ENCODE results near the gene PRPF31.

The PRPF31 gene

DNA sequence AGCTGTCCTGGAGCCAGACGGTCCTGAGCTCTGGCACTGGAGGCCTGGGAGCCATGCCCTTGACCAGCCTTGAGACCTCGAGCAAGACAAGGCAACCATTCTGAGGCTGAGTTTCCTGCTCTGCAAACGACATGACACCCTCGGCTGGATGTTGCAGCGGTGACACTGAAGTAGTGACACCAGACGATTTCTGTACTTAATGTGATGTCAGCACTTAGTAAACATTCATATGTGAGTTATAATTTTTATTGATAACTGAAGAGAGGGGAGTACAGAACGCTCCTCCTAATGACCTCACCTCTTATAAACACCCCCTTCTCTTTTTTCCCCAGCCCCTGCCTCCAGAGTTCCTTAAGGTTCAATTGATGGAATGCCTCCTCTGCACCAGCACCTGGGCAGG is 7.1 kb upstream of the PRPF31 start:
- DNase-seq (ENCODE audit: low read depth): no peak

DNA sequence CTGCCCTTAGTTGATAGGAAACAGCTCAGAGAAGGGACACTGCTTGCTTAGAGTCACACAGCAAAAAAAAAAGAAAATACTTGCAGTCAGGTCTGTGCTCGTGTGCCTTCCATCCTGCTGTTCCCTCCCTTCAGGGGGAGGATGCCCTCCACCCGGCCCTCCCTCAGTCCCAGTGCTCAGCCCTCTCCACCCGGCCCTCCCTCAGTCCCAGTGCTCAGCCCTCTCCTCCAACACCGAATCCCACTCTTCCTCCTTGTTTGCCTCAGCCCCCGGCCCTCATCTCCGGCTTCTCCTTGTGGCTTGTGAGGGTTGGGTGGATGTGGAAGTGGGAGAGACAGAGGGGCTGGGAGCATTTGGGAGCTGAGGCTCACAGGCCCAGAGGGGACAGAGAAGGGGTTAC is 5.9 kb upstream of the PRPF31 start:
- no peak for DNase-seq (ENCODE audit: low read depth)

DNA sequence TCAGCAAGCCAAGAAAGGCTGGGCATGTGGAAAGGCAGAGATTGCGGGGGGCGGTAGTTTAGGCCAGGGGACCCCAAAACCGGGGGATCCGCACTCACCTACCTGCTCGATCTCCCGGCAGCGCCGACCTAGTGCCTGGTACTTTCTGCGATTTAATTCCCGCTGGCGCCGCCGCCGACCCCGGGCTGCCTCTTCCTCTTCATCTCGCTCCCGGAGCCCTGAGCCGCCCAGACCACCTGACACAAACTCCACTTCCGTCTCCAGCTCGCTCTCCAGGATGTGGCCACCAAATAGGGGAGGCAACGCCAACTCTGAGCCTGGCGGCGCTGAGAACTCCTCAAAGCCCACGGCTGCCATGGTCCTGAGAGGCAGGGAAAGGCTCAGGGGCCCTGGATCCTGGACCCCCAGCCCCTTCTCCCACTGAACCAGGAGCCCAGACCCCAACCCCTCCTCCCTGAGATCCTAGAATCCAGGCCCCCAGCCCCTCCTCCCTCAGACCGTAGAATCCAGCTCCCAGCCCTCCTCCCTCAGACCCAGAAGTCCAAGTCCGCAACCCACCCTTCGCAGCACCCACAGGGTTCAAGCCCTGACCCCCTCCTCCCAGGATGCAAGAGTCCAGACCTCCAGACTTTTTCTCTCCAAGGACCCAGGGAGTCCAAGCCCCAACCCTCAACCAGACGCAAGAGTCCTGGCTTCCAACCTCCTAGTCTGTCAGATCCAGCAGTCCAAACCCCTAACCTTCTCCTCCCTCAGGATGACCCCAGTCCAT is 1.0 kb upstream of the PRPF31 start:
- DNase-seq (ENCODE audit: low read depth): no peak

DNA sequence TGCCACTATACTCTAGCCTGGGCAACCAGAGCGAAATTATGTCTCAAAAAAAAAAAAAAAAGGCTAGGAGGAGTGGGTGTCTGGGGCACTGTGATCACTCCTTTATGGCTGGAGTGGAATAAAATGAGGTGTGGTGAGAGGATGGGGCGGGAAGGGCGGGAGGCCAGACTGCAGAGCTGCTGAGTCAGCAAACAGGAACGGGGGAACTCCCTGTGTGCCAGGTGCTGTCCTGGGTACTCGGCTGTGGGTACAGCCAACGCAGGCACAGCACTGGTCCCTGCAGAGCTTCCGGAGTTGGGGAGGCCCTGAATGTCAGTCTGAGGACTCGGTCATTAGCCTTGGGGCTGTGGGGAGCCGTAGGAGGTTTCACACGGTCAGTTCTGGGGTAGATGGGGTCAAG is 5.7 kb downstream of the PRPF31 start:
- DNase-seq (ENCODE audit: low read depth): no peak

DNA sequence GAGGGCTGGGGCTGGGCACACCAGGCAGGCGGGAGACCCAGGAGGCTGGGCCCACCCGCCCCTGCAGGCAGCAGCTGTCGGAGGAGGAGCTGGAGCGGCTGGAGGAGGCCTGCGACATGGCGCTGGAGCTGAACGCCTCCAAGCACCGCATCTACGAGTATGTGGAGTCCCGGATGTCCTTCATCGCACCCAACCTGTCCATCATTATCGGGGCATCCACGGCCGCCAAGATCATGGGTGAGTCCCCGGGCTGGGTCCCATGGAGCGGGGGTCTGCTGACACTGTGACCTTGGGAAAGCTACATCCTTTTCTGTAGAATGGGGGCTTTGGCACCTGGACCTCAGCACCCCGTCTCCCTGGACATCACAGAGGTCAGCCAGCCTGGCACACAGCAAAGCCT is 8.1 kb downstream of the PRPF31 start:
- no peak for DNase-seq (ENCODE audit: low read depth)

DNA sequence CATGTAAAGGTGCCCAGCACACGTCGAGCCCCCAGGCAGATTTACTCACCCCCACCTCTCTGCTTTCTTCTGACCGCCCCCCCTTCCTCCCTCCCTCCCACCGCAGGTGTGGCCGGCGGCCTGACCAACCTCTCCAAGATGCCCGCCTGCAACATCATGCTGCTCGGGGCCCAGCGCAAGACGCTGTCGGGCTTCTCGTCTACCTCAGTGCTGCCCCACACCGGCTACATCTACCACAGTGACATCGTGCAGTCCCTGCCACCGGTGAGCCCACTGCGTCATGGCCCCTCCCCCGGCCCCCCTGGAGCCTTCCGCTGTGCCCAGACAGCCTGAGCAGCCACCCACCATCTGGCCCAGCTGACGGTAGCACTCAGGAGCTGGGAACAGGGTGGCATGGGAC is 8.8 kb downstream of the PRPF31 start:
- DNase-seq (ENCODE audit: low read depth): no peak

DNA sequence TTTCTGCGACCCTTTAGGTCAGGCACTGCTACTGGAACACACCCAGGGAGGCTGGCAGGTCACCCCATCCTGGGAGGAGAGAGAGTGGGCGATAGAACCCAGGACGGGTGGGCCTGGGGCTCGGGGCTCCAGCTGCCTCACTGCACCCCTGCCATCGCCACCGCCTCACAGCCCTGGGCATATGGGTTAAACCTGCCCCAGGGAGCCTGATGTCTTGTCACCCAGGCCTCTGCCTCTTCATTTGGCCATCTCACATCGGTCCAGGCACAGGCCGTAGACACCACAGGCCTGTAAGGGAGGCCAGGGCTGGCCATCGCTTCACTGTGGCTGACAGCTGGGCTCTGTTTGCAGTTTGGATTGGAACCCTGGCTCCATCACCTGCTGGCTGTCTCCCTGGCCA is 10.2 kb downstream of the PRPF31 start:
- no peak for DNase-seq (ENCODE audit: low read depth)

DNA sequence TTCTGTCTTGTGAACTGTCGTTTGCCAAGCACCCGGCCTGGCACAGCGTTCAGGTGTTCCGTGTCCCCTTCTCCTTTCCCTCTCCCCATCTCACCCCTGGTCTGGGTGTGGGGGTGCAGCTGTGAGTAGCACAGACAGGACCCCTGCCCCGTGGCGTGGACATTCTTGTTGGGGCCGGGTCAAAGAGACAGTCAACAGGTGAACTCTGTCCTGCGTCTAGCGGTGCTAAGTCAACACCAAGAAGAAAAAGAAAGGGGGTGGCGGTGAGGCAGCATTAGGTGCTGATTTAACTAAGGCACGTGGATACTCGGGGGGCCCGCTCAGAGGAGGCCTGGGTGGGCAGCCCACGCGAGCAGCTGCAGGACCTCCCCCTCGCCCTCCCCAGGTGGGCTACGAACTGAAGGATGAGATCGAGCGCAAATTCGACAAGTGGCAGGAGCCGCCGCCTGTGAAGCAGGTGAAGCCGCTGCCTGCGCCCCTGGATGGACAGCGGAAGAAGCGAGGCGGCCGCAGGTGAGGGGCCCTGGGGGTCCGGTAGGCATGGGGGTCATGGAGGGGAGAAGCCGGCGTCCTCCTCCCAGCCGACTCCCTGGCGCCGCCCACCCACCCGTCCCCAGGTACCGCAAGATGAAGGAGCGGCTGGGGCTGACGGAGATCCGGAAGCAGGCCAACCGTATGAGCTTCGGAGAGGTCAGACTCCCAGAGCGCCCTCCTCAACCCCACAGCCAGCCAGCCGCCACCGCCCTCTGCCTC is 12.3 kb downstream of the PRPF31 start:
- no peak for DNase-seq (ENCODE audit: low read depth)

DNA sequence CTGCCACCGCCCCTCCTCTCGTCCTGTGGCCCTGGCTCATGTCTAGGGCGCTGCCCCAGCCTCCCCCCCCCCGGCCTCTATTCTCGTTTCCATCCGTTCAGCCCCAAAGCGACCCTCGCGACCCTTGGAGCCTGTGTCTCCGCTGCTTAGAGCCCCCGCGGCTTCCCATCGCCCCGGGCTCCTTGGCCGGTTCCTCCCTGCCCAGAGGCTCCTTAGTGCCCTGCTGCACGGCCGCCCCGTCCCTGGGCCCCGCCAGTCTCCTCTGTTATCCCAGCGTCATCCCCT is 12.8 kb downstream of the PRPF31 start:
- DNase-seq (ENCODE audit: low read depth): no peak

DNA sequence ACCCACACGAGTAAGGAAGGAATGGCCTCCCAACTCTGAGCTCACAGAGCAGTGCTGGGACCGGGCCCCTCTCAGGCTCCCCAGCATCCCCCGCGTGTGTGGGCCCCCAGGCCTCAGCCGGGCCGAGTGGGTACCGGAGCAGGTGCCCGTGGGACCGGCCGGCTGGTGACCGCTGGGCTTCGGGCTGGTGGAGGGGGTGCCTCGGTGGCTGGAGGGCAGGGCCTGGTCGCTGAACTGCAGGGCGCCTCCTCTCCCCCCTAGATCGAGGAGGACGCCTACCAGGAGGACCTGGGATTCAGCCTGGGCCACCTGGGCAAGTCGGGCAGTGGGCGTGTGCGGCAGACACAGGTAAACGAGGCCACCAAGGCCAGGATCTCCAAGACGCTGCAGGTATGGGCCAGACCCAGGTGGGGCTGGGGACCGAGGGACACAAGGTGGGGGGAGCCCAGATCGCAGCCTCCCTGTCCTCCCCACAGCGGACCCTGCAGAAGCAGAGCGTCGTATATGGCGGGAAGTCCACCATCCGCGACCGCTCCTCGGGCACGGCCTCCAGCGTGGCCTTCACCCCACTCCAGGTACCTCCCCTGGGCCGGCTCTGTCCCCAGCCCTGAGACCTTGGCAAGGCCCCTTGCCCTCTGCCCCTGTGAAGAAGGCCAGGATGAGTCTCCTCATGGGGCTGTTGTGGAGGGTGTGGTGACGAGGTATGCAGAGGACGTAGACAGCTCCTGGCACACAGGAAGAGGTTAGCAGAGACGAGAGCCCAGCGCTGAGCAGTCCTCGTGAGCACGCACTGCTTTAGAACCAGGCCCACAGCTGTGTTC is 13.5 kb downstream of the PRPF31 start:
- no peak for DNase-seq (ENCODE audit: low read depth)

DNA sequence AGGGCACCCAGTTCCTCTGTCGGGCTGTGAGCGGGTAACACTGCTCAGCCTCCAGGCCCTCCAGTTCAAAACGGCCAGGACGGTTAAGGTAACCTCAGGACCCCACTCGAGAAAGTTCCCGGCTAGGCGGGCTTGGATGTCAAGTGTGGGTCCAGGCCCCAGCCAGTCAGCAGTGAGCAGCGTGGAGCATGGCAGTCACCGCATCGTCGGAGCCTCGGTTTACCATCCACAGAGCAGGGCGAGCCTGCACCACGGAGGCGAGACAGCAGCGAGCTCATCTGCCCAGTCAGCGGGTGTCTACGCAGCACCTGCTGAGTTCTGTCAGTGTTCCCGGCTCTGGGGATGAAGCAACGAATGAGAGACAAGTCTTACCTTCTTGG is 14.1 kb downstream of the PRPF31 start:
- DNase-seq (ENCODE audit: low read depth): no peak

DNA sequence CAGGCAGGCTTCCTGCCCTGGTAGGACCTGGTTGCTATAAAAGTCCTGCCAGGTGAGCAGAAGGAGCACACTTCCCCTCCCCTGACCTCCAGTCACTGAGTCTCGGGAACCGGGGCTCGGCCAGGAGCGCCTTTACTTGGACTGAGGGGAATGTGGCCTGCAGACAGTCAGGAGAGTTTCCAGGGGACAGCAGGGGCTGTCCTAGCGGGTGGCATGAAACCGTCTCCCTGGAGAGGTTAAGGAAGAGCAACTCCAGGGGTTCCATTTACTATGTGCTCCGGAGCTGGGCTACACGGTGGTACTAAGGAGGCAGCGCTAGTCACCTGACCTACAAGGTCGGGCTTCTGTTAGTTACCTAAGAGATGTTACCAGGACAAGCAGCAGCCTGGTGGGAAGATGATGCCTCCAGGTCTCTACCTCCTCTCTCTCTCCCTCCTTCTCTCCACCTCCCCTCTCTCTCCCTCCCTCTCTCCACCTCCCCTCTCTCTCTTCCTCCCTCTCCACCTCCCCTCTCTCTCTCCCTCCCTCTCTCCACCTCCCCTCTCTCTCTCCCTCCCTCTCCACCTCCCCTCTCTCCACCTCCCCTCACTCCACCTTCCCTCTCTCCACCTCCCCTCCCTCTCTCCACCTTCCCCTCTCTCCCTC is 17.9 kb downstream of the PRPF31 start:
- DNase-seq (ENCODE audit: low read depth): no peak

DNA sequence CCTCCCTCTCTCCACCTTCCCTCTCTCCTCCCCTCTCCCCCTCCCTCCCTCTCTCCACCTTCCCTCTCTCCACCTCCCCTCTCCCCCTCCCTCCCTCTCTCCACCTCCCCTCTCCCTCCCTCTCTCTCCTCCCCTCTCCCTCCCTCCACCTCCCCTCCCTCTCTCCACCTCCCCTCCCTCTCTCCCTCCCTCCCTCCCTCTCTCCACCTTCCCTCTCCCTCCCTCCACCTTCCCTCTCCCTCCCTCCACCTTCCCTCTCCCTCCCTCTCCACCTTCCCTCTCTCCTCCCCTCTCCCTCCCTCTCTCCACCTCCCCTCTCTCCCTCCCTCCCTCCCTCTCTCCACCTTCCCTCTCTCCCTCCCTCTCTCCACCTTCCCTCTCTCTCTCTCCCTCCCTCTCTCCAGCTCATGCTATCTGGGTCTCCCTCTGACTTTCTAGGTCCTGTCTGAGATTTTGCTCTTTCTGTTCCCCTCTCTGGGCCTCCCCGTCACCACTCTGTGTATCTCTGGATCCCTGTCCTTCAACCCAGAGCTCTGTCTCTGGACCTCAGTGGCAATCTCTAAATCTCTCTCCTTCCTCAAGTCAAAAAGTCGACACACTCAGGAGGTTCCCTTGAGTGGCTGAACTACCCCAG is 18.5 kb downstream of the PRPF31 start:
- DNase-seq (ENCODE audit: low read depth): no peak

DNA sequence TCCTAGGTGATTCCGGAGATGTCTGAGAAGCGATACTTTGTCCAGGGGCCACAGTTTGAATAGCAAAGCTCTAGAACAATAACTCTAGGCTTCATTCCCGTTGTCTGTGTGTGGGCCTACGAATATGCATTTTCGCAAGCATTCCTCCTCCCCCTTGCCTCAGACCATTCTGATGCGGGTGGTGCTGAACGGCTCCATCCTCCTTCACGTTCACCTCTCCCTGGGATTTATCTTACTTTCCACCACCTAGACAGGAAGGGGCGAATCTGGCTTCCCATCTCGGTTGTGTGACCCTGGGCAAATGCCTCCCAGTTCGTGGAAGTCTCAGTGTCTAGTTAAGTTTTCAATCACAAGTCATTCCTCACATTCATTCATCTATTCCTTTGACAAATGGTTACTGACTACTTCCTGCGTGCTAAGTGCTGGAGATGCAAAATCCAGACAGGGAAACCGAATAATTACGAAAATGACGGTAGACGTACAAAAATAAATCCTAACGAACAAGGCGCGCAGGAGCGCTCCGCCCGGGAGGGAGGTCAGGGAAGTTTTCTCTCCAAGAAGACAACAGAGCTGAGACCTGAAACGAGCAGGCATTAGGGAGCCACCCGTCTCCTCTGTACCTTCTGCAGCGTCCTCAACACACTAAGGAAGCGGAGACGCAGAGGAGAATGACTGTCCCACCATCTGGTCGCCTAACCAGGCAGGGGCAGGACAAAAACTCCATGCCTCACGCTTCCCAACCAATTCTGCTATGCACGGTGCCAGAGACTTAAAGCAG is 20.7 kb downstream of the PRPF31 start:
- DNase-seq (ENCODE audit: low read depth): no peak

DNA sequence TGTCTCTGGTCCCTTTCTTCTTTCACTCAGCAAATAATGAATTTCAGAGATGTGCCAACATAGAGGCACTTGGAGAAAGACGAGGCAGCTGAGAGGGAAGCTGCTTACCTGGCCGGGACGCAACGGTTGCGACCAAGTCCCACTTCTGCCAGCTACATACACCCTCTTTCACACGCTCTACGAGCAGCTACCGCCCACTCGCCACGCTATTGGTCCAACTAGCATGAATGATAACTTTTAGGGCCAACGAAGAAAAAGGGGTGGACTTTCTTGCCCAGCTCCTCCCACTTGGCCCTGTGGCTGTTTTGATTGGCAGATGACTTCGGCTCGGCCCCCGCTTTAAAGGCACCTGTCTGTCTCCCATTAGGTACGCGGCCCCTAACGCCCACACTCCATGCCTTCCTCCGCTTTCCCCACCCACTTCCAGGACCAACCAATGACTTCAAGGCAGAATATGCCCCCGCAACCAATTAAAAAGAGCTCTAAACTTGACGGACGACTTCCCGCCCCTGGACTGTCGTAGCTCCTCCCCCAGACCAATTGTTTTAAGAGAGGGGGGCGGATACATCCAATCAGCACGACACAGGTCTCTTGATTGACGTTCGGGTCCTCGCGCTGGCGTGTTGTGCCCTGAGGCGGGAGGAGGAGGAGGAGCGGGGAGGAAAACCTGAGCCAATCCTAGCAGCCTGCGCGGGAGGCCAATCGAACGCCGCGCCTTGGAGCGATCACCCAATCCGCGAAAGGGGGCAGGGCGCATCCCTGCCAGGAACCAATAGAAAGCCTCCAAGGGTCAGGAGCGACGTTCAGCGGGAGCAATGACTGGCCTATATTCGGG is 21.5 kb downstream of the PRPF31 start:
- DNase-seq (ENCODE audit: low read depth): peak; percentile 91

DNA sequence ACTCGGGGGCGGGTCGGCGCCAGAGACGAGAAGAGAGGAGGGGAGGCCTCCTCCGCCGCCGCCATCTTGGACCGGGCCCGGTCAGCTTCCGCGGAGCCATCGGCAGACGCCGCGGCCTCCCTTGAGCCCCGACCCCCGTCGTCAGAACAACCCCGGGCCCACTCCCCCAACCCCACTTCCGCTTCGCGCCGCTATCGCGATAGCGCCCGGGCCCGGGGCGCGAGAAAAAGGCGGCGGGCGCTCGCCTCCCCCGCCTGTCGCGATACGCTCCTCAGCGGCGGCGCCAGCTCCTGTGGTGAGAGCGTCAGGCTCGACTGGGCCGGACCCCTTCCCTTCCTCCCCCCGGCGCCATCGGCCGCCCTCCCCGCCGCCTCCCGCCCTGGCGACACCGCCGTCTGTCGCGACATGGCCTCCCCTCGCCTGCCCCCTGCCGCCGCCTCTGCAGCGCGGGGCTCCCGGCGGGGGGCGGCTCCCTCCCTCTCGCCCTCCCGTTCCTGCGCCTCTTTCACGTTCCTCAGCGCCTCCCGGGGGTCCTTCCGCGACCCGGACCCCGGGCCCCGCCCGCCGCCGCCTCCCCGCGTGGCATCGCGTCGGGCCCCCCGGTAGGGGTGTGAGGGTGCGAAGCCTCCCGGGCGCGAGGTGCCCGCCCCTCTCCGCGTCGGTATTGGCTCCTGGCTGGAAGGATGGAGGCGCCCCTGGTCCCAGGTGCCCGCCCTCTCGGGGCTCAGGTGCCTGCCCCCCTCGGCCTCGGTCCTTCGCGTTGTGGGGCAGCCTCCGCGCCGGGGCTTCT is 22.3 kb downstream of the PRPF31 start, which contains the start of gene CNOT3:
Gene CNOT3, plus strand, starts transcription at position 64 of the 790 bp plus-strand sequence. CDS start 5,217 bp downstream, outside the sequence.
- DNase-seq (ENCODE audit: low read depth): no peak

DNA sequence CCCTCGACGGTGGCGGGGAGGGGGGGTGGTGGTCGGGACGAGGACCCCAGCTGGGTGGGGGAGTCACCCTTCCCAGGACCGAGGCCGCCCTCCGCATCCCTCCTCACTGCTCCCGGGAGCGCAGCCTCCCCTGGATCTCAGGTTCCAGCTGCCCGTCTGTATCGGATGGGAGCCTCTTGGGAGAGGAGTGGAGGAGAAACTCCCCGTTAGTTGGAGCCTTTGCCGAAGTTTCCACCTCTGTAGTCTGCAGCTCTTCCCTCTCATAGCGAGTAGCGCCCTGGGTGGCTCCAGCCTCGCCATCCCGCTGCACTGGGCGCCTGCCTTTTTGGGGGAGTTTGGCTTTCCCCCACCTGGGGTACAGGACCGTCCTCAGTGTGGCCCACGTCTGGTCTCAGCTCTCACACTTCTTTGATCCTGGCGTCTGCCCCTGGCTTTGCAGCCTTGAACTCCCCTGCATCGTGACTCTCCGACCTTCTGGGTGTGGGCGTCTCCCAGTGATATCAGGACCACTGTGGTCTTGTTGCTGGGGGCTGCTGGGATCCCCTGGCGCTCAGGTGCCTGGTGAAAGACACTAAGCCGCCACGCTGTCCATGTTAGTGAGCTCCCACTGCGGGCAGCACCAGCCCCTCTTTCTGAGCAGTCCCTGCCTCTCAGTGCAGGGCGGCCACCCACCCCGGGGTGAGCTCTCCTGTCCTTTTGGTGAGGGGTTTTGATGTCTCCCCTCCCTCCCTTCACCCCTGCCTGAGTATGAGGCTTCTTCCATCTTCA is 23.1 kb downstream of the PRPF31 start:
- no peak for DNase-seq (ENCODE audit: low read depth)

DNA sequence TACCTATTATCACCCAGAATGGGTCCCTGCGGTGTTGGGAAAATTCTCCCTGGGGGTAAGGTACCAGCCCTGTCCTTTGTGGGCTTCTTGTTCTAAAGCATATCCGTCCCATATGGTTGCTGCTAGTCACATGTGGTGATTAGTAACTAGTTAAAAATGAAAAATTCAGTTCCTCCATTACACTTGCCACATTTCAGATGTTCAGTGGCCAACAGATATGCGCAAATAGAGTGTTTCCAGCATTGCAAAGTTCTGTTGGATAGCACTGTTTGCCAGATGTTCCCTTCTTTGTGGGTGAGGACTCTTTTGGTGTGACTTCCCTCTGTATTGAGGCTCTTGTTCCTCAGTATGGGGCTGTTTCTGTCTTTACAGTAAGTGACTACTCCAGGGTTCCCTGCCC is 25.8 kb downstream of the PRPF31 start:
- no peak for DNase-seq (ENCODE audit: low read depth)

Measured in stimulated activated CD8-positive, alpha-beta memory T cell treated with anti-CD3 and anti-CD28 coated beads, Interleukin-15, amount 100 ng/mL, for 24 hours (primary cell).